HG03039 (cell line): ENCODE data around the gene TRAPPC4.

Experiments used
- ATAC-seq: cut with Tn5 transposase; IDR thresholded peaks from one replicate; pipeline ENCODE4 v1.9.1; 2021; ENCODE audit warnings: mild to moderate bottlenecking, moderate library complexity; ENCODE audit not compliant: unreplicated experiment

Gene TRAPPC4

DNA sequence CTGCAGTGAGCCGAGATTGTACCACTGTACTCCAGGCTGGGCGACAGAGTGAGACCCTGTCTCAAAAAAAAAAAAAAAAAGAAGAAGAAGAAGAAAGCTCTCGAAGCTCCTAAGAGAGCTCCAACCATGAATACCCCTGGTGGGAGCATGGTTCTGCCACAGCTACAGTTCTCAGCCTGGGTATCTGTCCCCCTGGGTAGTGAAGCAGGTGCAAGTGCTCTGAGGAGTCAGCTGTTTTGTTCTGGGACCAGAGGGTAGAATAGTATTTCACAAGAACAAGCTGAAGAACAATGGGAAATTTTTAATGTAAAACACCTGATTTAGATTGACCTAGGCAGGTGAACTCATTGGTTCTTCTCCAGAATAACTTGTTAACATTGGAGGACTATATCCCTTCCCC, 42.7 kb downstream of the TRAPPC4 start:
- ATAC-seq: no peak

GRCh38 chr11:119062779-119063178, 44.2 kb downstream of the TRAPPC4 start:
- no peak for ATAC-seq

GRCh38 chr11:119065369-119065768, 46.8 kb downstream of the TRAPPC4 start:
- ATAC-seq: no peak

- peak; percentile 86 for ATAC-seq
These were observed 49.0 kb downstream of the TRAPPC4 start, which contains the start of gene VPS11 for GRCh38 chr11:119067371-119068222. Gene VPS11, plus strand, starts transcription at chr11:119067818. Its CDS starts 6 bp downstream, at chr11:119067824.
